ENCODE measurements around the gene DDA1. TPM values are rescaled to one million over a fixed set of nuclear protein-coding genes. Genes with fewer than 3 reads are reported as not detected.

Gene DDA1
- total and polyA plus RNA-seq, 2 of the 13 experiments (the other 11 are each of a cell fraction or from before 2014, with no cell fraction given) = 24.5 to 26.0 TPM

DNA sequence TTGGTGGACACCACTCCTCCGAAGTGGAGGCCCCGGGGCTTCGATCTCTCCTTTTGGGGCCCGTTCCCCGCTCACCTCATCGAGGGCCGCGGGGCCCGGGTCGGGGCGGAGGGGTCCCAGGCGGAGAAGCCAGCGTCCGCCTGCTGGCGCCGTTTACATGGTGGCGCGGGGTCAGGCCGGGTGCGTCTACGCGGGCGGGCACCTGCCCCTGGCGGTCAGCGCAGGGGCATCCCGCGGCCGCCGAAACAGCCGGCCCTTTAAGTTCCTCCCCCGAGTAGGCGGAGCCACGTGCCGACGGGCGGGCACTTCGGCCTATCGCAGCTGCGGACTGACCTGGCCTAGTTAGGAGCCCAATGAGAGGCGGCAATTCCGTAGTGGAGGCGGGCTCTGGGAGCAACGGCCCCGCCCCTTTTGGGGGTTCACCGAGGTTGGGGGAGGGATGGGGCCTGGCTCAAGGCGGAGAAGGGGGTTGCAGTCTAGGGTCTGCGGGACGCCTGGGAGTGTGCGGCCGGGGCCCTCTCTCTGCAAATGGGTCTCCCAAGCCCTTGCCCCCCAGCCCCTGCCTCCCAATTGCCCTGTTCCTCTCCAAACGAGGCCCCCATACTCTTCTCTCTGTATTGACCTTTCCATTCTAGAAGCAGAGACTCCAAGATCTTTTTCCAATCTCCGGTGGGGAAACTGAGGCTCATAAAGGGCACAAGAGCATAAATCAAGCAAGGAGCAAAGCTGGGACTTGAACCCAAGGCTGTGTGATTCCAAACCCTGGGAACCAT lies 6.0 kb upstream of the DDA1 start, which contains the start of gene ABHD8 (continued):
- TF ChIP-seq DNMT1 (CRISPR knock-in tag; IDR thresholded peaks at IDR 0.05) = no peak
- TF ChIP-seq TRIM24 (CRISPR knock-in tag; IDR thresholded peaks at IDR 0.05) = no peak
- peak; percentile 79 for TF ChIP-seq THAP11 (CRISPR knock-in tag; IDR thresholded peaks at IDR 0.05)
- TF ChIP-seq, protein P1, sequence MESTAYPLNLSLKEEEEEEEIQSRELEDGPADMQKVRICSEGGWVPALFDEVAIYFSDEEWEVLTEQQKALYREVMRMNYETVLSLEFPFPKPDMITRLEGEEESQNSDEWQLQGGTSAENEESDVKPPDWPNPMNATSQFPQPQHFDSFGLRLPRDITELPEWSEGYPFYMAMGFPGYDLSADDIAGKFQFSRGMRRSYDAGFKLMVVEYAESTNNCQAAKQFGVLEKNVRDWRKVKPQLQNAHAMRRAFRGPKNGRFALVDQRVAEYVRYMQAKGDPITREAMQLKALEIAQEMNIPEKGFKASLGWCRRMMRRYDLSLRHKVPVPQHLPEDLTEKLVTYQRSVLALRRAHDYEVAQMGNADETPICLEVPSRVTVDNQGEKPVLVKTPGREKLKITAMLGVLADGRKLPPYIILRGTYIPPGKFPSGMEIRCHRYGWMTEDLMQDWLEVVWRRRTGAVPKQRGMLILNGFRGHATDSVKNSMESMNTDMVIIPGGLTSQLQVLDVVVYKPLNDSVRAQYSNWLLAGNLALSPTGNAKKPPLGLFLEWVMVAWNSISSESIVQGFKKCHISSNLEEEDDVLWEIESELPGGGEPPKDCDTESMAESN (CRISPR knock-in tag; conservative IDR thresholded peaks at IDR 0.05) = peak; percentile 56; the same call in 1 of the 2 replicates
- no peak for TF ChIP-seq ZNF615 (CRISPR knock-in tag; IDR thresholded peaks at IDR 0.05; ENCODE audit: borderline replicate concordance)
- 0 out of 2 replicates have a peak, but pooled peaks have one; percentile 3 for TF ChIP-seq SRF (IDR thresholded peaks at IDR 0.05; ENCODE audit: low read depth, low read length)
- TF ChIP-seq, protein P2, sequence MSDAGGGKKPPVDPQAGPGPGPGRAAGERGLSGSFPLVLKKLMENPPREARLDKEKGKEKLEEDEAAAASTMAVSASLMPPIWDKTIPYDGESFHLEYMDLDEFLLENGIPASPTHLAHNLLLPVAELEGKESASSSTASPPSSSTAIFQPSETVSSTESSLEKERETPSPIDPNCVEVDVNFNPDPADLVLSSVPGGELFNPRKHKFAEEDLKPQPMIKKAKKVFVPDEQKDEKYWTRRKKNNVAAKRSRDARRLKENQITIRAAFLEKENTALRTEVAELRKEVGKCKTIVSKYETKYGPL (CRISPR knock-in tag; IDR thresholded peaks at IDR 0.05) = no peak
- TF ChIP-seq, protein P3, sequence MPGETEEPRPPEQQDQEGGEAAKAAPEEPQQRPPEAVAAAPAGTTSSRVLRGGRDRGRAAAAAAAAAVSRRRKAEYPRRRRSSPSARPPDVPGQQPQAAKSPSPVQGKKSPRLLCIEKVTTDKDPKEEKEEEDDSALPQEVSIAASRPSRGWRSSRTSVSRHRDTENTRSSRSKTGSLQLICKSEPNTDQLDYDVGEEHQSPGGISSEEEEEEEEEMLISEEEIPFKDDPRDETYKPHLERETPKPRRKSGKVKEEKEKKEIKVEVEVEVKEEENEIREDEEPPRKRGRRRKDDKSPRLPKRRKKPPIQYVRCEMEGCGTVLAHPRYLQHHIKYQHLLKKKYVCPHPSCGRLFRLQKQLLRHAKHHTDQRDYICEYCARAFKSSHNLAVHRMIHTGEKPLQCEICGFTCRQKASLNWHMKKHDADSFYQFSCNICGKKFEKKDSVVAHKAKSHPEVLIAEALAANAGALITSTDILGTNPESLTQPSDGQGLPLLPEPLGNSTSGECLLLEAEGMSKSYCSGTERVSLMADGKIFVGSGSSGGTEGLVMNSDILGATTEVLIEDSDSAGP (CRISPR knock-in tag; IDR thresholded peaks at IDR 0.05; ENCODE audit: borderline replicate concordance) = peak; percentile 100
- peak; percentile 99 for TF ChIP-seq SP4 (CRISPR knock-in tag; IDR thresholded peaks at IDR 0.05)
- no peak for TF ChIP-seq PRMT3 (CRISPR knock-in tag; IDR thresholded peaks at IDR 0.05; ENCODE audit: borderline replicate concordance, low read depth)
- TF ChIP-seq, protein P4, sequence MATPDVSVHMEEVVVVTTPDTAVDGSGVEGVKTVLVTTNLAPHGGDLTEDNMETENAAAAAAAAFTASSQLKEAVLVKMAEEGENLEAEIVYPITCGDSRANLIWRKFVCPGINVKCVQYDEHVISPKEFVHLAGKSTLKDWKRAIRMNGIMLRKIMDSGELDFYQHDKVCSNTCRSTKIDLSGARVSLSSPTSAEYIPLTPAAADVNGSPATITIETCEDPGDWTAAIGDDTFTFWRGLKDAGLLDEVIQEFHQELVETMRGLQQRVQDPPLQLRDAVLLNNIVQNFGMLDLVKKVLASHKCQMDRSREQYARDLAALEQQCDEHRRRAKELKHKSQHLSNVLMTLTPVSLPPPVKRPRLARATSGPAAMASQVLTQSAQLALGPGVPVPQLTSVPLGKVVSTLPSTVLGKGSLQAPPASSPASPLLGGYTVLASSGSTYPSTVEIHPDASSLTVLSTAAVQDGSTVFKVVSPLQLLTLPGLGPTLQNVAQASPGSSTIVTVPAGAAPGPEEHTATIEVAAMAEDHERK (CRISPR knock-in tag; IDR thresholded peaks at IDR 0.05; ENCODE audit: low read depth) = 0 out of 2 replicates have a peak, but pooled peaks have one; percentile 27
- peak; percentile 65; the same call in 1 of the 2 replicates for TF ChIP-seq FOXO1 (CRISPR knock-in tag; IDR thresholded peaks at IDR 0.05)
- peak; percentile 79 for TF ChIP-seq POLR2G (IDR thresholded peaks at IDR 0.05; ENCODE audit: low read depth, low read length)
- TF ChIP-seq, protein P5, sequence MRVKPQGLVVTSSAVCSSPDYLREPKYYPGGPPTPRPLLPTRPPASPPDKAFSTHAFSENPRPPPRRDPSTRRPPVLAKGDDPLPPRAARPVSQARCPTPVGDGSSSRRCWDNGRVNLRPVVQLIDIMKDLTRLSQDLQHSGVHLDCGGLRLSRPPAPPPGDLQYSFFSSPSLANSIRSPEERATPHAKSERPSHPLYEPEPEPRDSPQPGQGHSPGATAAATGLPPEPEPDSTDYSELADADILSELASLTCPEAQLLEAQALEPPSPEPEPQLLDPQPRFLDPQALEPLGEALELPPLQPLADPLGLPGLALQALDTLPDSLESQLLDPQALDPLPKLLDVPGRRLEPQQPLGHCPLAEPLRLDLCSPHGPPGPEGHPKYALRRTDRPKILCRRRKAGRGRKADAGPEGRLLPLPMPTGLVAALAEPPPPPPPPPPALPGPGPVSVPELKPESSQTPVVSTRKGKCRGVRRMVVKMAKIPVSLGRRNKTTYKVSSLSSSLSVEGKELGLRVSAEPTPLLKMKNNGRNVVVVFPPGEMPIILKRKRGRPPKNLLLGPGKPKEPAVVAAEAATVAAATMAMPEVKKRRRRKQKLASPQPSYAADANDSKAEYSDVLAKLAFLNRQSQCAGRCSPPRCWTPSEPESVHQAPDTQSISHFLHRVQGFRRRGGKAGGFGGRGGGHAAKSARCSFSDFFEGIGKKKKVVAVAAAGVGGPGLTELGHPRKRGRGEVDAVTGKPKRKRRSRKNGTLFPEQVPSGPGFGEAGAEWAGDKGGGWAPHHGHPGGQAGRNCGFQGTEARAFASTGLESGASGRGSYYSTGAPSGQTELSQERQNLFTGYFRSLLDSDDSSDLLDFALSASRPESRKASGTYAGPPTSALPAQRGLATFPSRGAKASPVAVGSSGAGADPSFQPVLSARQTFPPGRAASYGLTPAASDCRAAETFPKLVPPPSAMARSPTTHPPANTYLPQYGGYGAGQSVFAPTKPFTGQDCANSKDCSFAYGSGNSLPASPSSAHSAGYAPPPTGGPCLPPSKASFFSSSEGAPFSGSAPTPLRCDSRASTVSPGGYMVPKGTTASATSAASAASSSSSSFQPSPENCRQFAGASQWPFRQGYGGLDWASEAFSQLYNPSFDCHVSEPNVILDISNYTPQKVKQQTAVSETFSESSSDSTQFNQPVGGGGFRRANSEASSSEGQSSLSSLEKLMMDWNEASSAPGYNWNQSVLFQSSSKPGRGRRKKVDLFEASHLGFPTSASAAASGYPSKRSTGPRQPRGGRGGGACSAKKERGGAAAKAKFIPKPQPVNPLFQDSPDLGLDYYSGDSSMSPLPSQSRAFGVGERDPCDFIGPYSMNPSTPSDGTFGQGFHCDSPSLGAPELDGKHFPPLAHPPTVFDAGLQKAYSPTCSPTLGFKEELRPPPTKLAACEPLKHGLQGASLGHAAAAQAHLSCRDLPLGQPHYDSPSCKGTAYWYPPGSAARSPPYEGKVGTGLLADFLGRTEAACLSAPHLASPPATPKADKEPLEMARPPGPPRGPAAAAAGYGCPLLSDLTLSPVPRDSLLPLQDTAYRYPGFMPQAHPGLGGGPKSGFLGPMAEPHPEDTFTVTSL (CRISPR knock-in tag; IDR thresholded peaks at IDR 0.05; ENCODE audit: borderline replicate concordance) = no peak
- TF ChIP-seq, protein P6, sequence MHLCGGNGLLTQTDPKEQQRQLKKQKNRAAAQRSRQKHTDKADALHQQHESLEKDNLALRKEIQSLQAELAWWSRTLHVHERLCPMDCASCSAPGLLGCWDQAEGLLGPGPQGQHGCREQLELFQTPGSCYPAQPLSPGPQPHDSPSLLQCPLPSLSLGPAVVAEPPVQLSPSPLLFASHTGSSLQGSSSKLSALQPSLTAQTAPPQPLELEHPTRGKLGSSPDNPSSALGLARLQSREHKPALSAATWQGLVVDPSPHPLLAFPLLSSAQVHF (CRISPR knock-in tag; IDR thresholded peaks at IDR 0.05) = no peak
- no peak for TF ChIP-seq ZNF761 (CRISPR knock-in tag; conservative IDR thresholded peaks at IDR 0.05)
